D721Med (cell line): ENCODE data around the gene MRPL38.
A peak's percentile ranks its signal among the peaks of the same experiment; 100 is the strongest.

ENCODE experiments used
- DNase-seq: peaks from one replicate; pipeline ENCODE4 v3.0.0; 2011; ENCODE audit warnings: low spot score; ENCODE audit not compliant: insufficient read length
- FAIRE-seq: peaks from 2 replicates; lab custom pipeline; 2011; peaks lifted over from hg19 to GRCh38; lab: Jason Lieb, UNC
- CTCF ChIP-seq: IDR thresholded peaks from 2 replicates; pipeline ENCODE4 v1.5.1; 2012; ENCODE audit warnings: mild to moderate bottlenecking, control low read depth; ENCODE audit not compliant: insufficient read depth; ENCODE audit errors: missing control alignments

MRPL38 gene

GRCh38 chr17:75940727-75941441 is 36.2 kb upstream of the MRPL38 start, which contains the start of gene FBF1:
FBF1 (minus strand) TSS chr17:75941042; CDS start chr17:75938149, 2,893 bp downstream.
- DNase-seq (peak; percentile 96), FAIRE-seq (no peak)
- TF ChIP-seq CTCF, result no peak

GRCh38 chr17:75937652-75938051 is 33.0 kb upstream of the MRPL38 start:
- DNase-seq, result no peak
- TF ChIP-seq CTCF, result no peak
- FAIRE-seq, result no peak

- no peak for DNase-seq
- FAIRE-seq, result no peak
- no peak for TF ChIP-seq CTCF
These were observed 29.1 kb upstream of the MRPL38 start for GRCh38 chr17:75933808-75934207.

- no peak for DNase-seq
- no peak for TF ChIP-seq CTCF
- FAIRE-seq, result no peak
These were observed 28.2 kb upstream of the MRPL38 start for GRCh38 chr17:75932852-75933251.

GRCh38 chr17:75931062-75931461 is 26.4 kb upstream of the MRPL38 start:
- no peak for FAIRE-seq
- no peak for TF ChIP-seq CTCF

GRCh38 chr17:75927286-75927922 is 22.7 kb upstream of the MRPL38 start:
- DNase-seq (no peak), FAIRE-seq (no peak)
- peak; percentile 40 for TF ChIP-seq CTCF

More at GRCh38 chr17:75931062-75931461, 26.4 kb upstream of the MRPL38 start:
- DNase-seq, result no peak

- TF ChIP-seq CTCF, result no peak
- FAIRE-seq (no peak), DNase-seq (no peak)
These were observed 21.8 kb upstream of the MRPL38 start for GRCh38 chr17:75926456-75926855.
